A549 (cell line): ENCODE measurements around the gene PRICKLE1.
A peak's percentile ranks its signal among the peaks of the same experiment; 100 is the strongest.

Experiments used
- CHD4 ChIP-seq: fragments of 200-600 bp; sonication (generic); IDR thresholded peaks from 2 replicates; pipeline ENCODE4 v1.6.1; 2016; ENCODE audit warnings: antibody characterized with exemption, mild to moderate bottlenecking, borderline replicate concordance
- CTCF ChIP-seq: fragments of >200 bp; sonication (Bioruptor Twin); formaldehyde crosslinking; IDR thresholded peaks from 3 replicates; pipeline ENCODE4 v1.5.1; 2016
- EP300 ChIP-seq, 2 experiments: fragments of >200 bp; sonication (Bioruptor Twin); formaldehyde crosslinking; IDR thresholded peaks; 2 replicates in 1 of 2; 3 replicates in 1 of 2; pipeline ENCODE4 v1.6.1; 2016 to 2017
- JUN ChIP-seq, 2 experiments: fragments of >200 bp; sonication (Bioruptor Twin); formaldehyde crosslinking; IDR thresholded peaks; 2 replicates in 1 of 2; 3 replicates in 1 of 2; pipeline ENCODE4 v1.6.1; 2016 to 2017
- MAX ChIP-seq: IDR thresholded peaks from 2 replicates; pipeline ENCODE4 v1.6.1; 2012
- POLR2A ChIP-seq: IDR thresholded peaks from 2 replicates; pipeline ENCODE4 v1.6.1; 2012; ENCODE audit warnings: mild to moderate bottlenecking, low read length
- RAD21 ChIP-seq, 2 experiments: fragments of >200 bp in 1 of 2; sonication (Bioruptor Twin) in 1 of 2; formaldehyde crosslinking in 1 of 2; IDR thresholded peaks in 1 of 2; conservative IDR thresholded peaks in 1 of 2; 2 replicates in 1 of 2; 3 replicates in 1 of 2; pipeline ENCODE4 v1.6.1; 2012 to 2018; ENCODE audit warnings: inconsistent platforms in 1 of 2

- TF ChIP-seq RAD21 (conservative IDR thresholded peaks at IDR 0.05 in 1 of 2, IDR thresholded peaks at IDR 0.05 in 1 of 2) (no peak), CTCF (no peak), JUN (IDR thresholded peaks at IDR 0.05) (peak in 1 of 2 experiments; percentile 22; a peak in 1 of 5 replicates), EP300 (IDR thresholded peaks at IDR 0.05) (no peak), CHD4 (no peak), MAX (0 out of 2 replicates have a peak, but pooled peaks have one; percentile 37), POLR2A (no peak)
These were observed at the start of gene PRICKLE1 for GRCh38 chr12:42589465-42590329.
